Measurements from ENCODE around the gene SGSM1.

Gene SGSM1

DNA sequence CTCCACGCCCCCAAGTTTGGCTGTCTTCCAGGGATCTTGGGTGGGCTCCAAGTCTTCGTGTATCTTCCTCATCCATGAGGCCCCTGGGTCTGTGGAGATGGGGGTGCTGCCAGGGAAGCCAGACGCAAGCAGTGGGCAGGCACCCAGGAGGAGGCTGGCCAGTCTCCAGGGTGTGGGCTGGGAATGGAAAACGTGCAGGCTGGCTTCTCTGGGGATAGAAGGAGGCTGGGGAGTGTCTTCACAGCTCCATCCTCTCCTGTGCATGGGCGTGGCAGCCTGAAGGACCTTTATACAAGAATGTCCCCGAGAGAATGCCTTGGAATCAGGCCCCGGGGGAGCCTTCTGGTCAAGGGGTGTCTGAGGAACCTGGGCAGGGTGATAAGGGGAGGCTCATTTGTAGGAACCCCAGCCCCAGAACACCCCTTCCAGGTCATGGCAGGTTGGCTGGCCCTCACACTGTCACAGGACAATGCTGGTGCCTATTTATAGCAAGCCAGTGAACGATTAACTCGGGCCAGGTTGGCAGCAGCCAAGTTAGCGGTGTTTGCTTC is 14.0 kb downstream of the SGSM1 start (continued):
- TF ChIP-seq, protein P1, sequence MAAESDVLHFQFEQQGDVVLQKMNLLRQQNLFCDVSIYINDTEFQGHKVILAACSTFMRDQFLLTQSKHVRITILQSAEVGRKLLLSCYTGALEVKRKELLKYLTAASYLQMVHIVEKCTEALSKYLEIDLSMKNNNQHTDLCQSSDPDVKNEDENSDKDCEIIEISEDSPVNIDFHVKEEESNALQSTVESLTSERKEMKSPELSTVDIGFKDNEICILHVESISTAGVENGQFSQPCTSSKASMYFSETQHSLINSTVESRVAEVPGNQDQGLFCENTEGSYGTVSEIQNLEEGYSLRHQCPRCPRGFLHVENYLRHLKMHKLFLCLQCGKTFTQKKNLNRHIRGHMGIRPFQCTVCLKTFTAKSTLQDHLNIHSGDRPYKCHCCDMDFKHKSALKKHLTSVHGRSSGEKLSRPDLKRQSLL (tag by site-specific recombination; IDR thresholded peaks at IDR 0.05) = no peak
- TF ChIP-seq ZNF169 (tag by site-specific recombination; IDR thresholded peaks at IDR 0.05) = no peak
- TF ChIP-seq, protein P2, sequence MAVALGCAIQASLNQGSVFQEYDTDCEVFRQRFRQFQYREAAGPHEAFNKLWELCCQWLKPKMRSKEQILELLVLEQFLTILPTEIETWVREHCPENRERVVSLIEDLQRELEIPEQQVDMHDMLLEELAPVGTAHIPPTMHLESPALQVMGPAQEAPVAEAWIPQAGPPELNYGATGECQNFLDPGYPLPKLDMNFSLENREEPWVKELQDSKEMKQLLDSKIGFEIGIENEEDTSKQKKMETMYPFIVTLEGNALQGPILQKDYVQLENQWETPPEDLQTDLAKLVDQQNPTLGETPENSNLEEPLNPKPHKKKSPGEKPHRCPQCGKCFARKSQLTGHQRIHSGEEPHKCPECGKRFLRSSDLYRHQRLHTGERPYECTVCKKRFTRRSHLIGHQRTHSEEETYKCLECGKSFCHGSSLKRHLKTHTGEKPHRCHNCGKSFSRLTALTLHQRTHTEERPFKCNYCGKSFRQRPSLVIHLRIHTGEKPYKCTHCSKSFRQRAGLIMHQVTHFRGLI (tag by site-specific recombination; IDR thresholded peaks at IDR 0.05) = no peak
- TF ChIP-seq ZNF677 (tag by site-specific recombination; IDR thresholded peaks at IDR 0.05) = no peak
- TF ChIP-seq, protein P3, sequence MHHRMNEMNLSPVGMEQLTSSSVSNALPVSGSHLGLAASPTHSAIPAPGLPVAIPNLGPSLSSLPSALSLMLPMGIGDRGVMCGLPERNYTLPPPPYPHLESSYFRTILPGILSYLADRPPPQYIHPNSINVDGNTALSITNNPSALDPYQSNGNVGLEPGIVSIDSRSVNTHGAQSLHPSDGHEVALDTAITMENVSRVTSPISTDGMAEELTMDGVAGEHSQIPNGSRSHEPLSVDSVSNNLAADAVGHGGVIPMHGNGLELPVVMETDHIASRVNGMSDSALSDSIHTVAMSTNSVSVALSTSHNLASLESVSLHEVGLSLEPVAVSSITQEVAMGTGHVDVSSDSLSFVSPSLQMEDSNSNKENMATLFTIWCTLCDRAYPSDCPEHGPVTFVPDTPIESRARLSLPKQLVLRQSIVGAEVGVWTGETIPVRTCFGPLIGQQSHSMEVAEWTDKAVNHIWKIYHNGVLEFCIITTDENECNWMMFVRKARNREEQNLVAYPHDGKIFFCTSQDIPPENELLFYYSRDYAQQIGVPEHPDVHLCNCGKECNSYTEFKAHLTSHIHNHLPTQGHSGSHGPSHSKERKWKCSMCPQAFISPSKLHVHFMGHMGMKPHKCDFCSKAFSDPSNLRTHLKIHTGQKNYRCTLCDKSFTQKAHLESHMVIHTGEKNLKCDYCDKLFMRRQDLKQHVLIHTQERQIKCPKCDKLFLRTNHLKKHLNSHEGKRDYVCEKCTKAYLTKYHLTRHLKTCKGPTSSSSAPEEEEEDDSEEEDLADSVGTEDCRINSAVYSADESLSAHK (tag by site-specific recombination; IDR thresholded peaks at IDR 0.05) = no peak
- no peak for TF ChIP-seq BCL11B (tag by site-specific recombination; IDR thresholded peaks at IDR 0.05; ENCODE audit: low read depth)
- TF ChIP-seq ZNF76 (tag by site-specific recombination; IDR thresholded peaks at IDR 0.05; ENCODE audit: borderline replicate concordance, low read depth) = no peak
- TF ChIP-seq, protein P4, sequence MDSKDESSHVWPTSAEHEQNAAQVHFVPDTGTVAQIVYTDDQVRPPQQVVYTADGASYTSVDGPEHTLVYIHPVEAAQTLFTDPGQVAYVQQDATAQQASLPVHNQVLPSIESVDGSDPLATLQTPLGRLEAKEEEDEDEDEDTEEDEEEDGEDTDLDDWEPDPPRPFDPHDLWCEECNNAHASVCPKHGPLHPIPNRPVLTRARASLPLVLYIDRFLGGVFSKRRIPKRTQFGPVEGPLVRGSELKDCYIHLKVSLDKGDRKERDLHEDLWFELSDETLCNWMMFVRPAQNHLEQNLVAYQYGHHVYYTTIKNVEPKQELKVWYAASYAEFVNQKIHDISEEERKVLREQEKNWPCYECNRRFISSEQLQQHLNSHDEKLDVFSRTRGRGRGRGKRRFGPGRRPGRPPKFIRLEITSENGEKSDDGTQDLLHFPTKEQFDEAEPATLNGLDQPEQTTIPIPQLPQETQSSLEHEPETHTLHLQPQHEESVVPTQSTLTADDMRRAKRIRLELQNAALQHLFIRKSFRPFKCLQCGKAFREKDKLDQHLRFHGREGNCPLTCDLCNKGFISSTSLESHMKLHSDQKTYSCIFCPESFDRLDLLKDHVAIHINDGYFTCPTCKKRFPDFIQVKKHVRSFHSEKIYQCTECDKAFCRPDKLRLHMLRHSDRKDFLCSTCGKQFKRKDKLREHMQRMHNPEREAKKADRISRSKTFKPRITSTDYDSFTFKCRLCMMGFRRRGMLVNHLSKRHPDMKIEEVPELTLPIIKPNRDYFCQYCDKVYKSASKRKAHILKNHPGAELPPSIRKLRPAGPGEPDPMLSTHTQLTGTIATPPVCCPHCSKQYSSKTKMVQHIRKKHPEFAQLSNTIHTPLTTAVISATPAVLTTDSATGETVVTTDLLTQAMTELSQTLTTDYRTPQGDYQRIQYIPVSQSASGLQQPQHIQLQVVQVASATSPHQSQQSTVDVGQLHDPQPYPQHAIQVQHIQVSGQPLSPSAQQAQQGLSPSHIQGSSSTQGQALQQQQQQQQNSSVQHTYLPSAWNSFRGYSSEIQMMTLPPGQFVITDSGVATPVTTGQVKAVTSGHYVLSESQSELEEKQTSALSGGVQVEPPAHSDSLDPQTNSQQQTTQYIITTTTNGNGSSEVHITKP (tag by site-specific recombination; IDR thresholded peaks at IDR 0.05) = peak; percentile 71

DNA sequence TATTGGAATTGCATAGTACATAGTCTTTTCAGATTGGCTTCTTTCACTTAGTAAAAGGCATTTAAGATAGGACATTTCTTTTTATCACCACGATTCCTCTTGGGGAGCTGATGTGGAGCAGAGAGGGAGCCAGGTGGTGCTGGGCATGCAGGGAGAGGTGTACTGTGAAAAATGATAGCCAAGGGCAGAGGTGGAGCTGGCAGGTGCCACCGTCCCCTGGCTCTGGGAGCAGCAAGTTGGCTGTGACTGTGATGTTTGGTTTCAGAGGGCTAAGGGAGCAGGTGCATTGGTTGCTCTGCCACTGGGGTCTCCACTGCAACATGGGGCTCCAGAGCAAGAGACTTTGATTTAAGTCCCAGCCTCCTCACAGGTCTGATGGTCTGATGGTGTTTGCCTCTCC is 16.5 kb downstream of the SGSM1 start:
- no peak overlapping the region for H3K4me3 ChIP-seq (ENCODE audit: low read depth, low read length)
- POLR2A ChIA-PET = no interaction called here
- H3K4me1 ChIP-seq (ENCODE audit: control insufficient read depth, insufficient read depth, low read length) = no peaks in the 10 kb centered on the region
- TF ChIP-seq ZNF114 (tag by site-specific recombination; IDR thresholded peaks at IDR 0.05) = no peak
- no peak for TF ChIP-seq WT1 (tag by site-specific recombination; IDR thresholded peaks at IDR 0.05)
- TF ChIP-seq ZNF654 (tag by site-specific recombination; IDR thresholded peaks at IDR 0.05; ENCODE audit: low read depth) = no peak
- no peak for TF ChIP-seq ZNF747 (tag by site-specific recombination; IDR thresholded peaks at IDR 0.05)
- no peaks in the 10 kb centered on the region for H3K9me3 ChIP-seq (ENCODE audit: control insufficient read depth, insufficient read depth, low read depth, low read length)
- no peaks in the 10 kb centered on the region for H3K36me3 ChIP-seq (ENCODE audit: control insufficient read depth in 2 of 2, insufficient read depth in 1 of 2, low read length in 2 of 2)
- CTCF ChIA-PET = interaction anchor here (0.5 to 3.4 kb wide), 5 partner anchors 17 to 745 kb away, joined by 3 to 12 read pairs (median 3); partner anchors contain the start of gene SGSM1
- H3K27ac ChIP-seq (ENCODE audit: extremely low read depth, low read depth, low read length) = no peak overlapping the region

DNA sequence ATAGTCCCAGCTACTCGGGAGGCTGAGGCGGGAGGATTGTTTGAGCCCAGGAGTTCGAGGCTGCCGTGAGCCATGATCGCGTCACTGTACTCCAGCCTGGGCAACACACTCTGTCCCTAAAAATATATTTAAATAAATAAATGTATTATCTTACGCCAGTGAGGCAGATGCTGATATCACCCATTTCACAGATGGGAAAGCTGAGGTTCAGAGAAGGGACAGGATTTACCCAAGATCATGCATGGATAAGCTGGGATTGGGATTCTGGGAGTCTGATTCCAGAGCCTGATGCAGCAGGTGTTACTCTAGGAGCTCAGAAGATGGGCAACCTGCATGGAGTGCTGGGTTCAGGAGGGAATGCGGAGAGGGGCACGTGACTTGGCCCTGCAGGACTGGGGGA is 17.8 kb downstream of the SGSM1 start:
- Histone ChIP-seq H3K9me3 (ENCODE audit: control insufficient read depth, insufficient read depth, low read depth, low read length) (no peaks in the 10 kb centered on the region), H3K4me3 (ENCODE audit: low read depth, low read length) (no peak overlapping the region), H3K36me3 (ENCODE audit: control insufficient read depth in 2 of 2, insufficient read depth in 1 of 2, low read length in 2 of 2) (no peaks in the 10 kb centered on the region), H3K27ac (ENCODE audit: extremely low read depth, low read depth, low read length) (no peak overlapping the region), H3K4me1 (ENCODE audit: control insufficient read depth, insufficient read depth, low read length) (no peaks in the 10 kb centered on the region)
- CTCF ChIA-PET = interaction anchor here (0.6 to 3.4 kb wide), 7 partner anchors 10 to 884 kb away, joined by 3 to 12 read pairs (median 4); partner anchors contain the start of gene SGSM1
- POLR2A ChIA-PET = interaction anchor here (0.6 kb wide), 1 partner anchor 47 kb away, joined by 7 read pairs; no protein-coding TSS in a partner anchor
- no peak for TF ChIP-seq ZNF670 (tag by site-specific recombination; IDR thresholded peaks at IDR 0.05; ENCODE audit: low read depth)
- TF ChIP-seq ZNF624 (tag by site-specific recombination; IDR thresholded peaks at IDR 0.05) = no peak
- no peak for TF ChIP-seq ZNF426 (tag by site-specific recombination; IDR thresholded peaks at IDR 0.05)
- no peak for TF ChIP-seq ZNF501 (tag by site-specific recombination; IDR thresholded peaks at IDR 0.05)
- no peak for TF ChIP-seq ZNF600 (tag by site-specific recombination; IDR thresholded peaks at IDR 0.05)
- no peak for TF ChIP-seq ZFP41 (tag by site-specific recombination; IDR thresholded peaks at IDR 0.05; ENCODE audit: borderline replicate concordance)
- TF ChIP-seq, protein P5, sequence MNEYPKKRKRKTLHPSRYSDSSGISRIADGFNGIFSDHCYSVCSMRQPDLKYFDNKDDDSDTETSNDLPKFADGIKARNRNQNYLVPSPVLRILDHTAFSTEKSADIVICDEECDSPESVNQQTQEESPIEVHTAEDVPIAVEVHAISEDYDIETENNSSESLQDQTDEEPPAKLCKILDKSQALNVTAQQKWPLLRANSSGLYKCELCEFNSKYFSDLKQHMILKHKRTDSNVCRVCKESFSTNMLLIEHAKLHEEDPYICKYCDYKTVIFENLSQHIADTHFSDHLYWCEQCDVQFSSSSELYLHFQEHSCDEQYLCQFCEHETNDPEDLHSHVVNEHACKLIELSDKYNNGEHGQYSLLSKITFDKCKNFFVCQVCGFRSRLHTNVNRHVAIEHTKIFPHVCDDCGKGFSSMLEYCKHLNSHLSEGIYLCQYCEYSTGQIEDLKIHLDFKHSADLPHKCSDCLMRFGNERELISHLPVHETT (tag by site-specific recombination; IDR thresholded peaks at IDR 0.05) = no peak
- TF ChIP-seq KLF10 (tag by site-specific recombination; IDR thresholded peaks at IDR 0.05) = no peak
- TF ChIP-seq OSR2 (tag by site-specific recombination; IDR thresholded peaks at IDR 0.05) = no peak
